Adrenal gland (tissue), 5 donors: ENCODE results near the gene FYB1.

Source experiments
- POLR2A ChIP-seq, 2 donors: fragments of 450-650 bp; IDR thresholded peaks; one replicate each; pipeline ENCODE4 v1.6.1; 2017; ENCODE audit warnings: antibody characterized with exemption in 2 of 2, mild to moderate bottlenecking in 2 of 2, moderate library complexity in 1 of 2
- TF ChIP-seq, protein P1 (sequence below), 6 experiments: fragments of 450-650 bp in 4 of 6; fragments of 200-600 bp in 2 of 6; sonication (generic) in 1 of 6; IDR thresholded peaks; 1 replicate in 5 of 6; 2 replicates in 1 of 6; pipeline versions ENCODE4 v1.5.1 to v1.8.0; 2016 to 2021; ENCODE audit warnings: antibody characterized with exemption in 6 of 6, mild to moderate bottlenecking in 2 of 6, moderate library complexity in 1 of 6
- donor health status: DM: no; HTN: no; CAD: no.

DNA sequence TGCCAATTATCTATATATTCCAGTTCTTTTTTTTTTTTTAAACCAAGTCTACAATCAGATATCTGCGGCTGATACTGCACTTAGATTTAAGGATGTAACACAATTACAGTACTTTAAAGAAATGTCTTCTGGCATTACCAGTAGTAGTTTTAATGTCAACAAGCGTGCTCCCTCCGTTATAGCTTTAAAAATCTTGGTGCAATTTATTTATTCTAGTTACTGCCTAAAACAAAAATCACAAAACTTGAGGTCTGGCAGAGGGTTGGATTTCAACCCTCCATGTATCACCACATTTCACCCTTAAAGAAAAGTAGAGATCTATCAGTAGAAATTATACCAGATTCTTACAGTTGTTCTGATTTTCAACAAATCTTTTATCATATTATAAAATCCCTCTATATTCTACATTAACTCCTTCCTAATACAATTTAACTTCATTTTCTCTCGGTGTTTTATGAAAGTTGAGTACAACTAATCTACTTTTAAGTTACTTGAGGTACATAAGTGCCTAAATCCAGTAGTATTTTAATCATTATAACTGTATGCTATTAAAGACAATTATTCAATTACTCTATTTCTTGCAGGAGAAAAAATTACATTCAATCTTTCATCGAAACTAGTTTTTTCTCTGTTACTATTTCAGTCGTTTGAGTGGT is 143.1 kb downstream of the FYB1 start:
- TF ChIP-seq, protein P1, sequence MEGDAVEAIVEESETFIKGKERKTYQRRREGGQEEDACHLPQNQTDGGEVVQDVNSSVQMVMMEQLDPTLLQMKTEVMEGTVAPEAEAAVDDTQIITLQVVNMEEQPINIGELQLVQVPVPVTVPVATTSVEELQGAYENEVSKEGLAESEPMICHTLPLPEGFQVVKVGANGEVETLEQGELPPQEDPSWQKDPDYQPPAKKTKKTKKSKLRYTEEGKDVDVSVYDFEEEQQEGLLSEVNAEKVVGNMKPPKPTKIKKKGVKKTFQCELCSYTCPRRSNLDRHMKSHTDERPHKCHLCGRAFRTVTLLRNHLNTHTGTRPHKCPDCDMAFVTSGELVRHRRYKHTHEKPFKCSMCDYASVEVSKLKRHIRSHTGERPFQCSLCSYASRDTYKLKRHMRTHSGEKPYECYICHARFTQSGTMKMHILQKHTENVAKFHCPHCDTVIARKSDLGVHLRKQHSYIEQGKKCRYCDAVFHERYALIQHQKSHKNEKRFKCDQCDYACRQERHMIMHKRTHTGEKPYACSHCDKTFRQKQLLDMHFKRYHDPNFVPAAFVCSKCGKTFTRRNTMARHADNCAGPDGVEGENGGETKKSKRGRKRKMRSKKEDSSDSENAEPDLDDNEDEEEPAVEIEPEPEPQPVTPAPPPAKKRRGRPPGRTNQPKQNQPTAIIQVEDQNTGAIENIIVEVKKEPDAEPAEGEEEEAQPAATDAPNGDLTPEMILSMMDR (IDR thresholded peaks at IDR 0.05) = no peak
- TF ChIP-seq POLR2A (IDR thresholded peaks at IDR 0.05) = no peak
